ENCODE results near the gene TTLL9. TPM values are rescaled to one million over a fixed set of nuclear protein-coding genes. Genes with fewer than 3 reads are reported as not detected.

Gene TTLL9
- total and polyA plus RNA-seq, 2 of the 13 experiments (the other 11 are each of a cell fraction or from before 2014, with no cell fraction given): not detected

GRCh38 chr20:31951530-31952453 lies 81.4 kb downstream of the TTLL9 start, which contains the start of gene PDRG1 (continued):
- TF ChIP-seq ARID4A (CRISPR knock-in tag; IDR thresholded peaks at IDR 0.05; ENCODE audit: borderline replicate concordance) (peak; percentile 93), NFYB (CRISPR knock-in tag; IDR thresholded peaks at IDR 0.05) (peak; percentile 40), ZNF33B (CRISPR knock-in tag; IDR thresholded peaks at IDR 0.05) (peak; percentile 98), ZGPAT (CRISPR knock-in tag; IDR thresholded peaks at IDR 0.05) (peak; percentile 94), E2F1 (CRISPR knock-in tag; IDR thresholded peaks at IDR 0.05) (peak; percentile 93), PLSCR1 (CRISPR knock-in tag; IDR thresholded peaks at IDR 0.05; ENCODE audit: borderline replicate concordance) (peak; percentile 54; the same call in 1 of the 2 replicates), REL (CRISPR knock-in tag; conservative IDR thresholded peaks at IDR 0.05) (peak; percentile 94; the same call in 1 of the 2 replicates), MTA1 (CRISPR knock-in tag; IDR thresholded peaks at IDR 0.05; ENCODE audit: borderline replicate concordance) (no peak; the same call in 1 of the 2 replicates), ZNF280B (CRISPR knock-in tag; IDR thresholded peaks at IDR 0.05; ENCODE audit: borderline replicate concordance) (peak; percentile 99), ZNF724P (CRISPR knock-in tag; IDR thresholded peaks at IDR 0.05; ENCODE audit: borderline replicate concordance) (peak; percentile 84; the same call in 1 of the 2 replicates), KLF13 (CRISPR knock-in tag; IDR thresholded peaks at IDR 0.05) (peak; percentile 70; the same call in 1 of the 2 replicates), RCOR2 (CRISPR knock-in tag; IDR thresholded peaks at IDR 0.05) (peak; percentile 95), MAFK (conservative IDR thresholded peaks at IDR 0.05 in 1 of 2, IDR thresholded peaks at IDR 0.05 in 1 of 2; ENCODE audit: low read length in 2 of 2) (0 out of 4 replicates have a peak, but pooled peaks of 1 of the 2 experiments have one; percentile 25), ZNF251 (CRISPR knock-in tag; IDR thresholded peaks at IDR 0.05) (no peak), ZNF143 (CRISPR knock-in tag; IDR thresholded peaks at IDR 0.05) (peak; percentile 71), FOXJ3 (CRISPR knock-in tag; IDR thresholded peaks at IDR 0.05; ENCODE audit: borderline replicate concordance) (peak; percentile 89), RARG (CRISPR knock-in tag; IDR thresholded peaks at IDR 0.05; ENCODE audit: low read depth) (no peak), ZC3H4 (CRISPR knock-in tag; IDR thresholded peaks at IDR 0.05; ENCODE audit: borderline replicate concordance) (0 out of 2 replicates have a peak, but pooled peaks have one; percentile 28)

Measured in HepG2 (cell line).